ENCODE data around the gene TRA2B. TPM values are rescaled to one million over a fixed set of nuclear protein-coding genes. Genes with fewer than 3 reads are reported as not detected.

Gene TRA2B
- total RNA-seq, 1 experiment from 2014 or later = 236 TPM

DNA sequence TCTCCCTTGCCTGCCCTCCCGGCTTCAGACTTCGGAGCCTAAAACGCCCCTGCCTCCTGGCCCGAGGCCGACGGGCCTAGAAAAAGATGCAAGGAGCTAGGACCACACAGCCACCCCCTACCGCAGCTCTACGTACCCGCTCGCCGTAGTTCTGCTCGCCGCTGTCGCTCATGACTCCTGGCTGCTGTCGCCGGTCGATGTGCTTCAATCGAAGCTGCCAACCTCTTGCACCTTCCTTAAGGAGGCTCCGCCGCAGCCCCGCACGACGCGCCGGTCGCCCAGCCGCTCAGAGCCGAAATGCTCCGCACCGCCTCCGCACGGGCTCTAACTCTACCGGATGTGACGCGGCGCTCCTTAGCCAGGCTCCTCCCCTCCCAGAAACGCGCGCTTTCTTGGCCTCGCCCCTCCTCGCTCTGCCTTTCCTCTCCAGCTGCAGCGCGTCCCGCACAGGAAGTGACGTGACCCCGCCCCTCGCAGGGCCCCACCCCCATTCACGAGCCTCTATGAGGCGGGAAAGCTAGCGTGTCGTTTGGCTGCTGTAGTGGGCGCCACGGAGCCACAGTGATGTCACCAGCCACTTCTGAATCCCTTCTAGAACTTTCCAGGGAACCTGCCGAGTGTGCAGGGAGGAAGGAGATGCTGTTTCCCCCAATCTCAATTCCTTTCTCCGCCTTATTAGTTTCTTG lies at the start of gene TRA2B (continued):
- TF ChIP-seq, protein P1, sequence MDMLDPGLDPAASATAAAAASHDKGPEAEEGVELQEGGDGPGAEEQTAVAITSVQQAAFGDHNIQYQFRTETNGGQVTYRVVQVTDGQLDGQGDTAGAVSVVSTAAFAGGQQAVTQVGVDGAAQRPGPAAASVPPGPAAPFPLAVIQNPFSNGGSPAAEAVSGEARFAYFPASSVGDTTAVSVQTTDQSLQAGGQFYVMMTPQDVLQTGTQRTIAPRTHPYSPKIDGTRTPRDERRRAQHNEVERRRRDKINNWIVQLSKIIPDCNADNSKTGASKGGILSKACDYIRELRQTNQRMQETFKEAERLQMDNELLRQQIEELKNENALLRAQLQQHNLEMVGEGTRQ (CRISPR knock-in tag; IDR thresholded peaks at IDR 0.05) = peak; percentile 22; the same call in 1 of the 2 replicates
- no peak for TF ChIP-seq IRF2 (CRISPR knock-in tag; IDR thresholded peaks at IDR 0.05; ENCODE audit: borderline replicate concordance, low read depth)
- 0 out of 2 replicates have a peak, but pooled peaks have one; percentile 80 for TF ChIP-seq ESRRA (CRISPR knock-in tag; IDR thresholded peaks at IDR 0.05; ENCODE audit: borderline replicate concordance)
- TF ChIP-seq SMAD4 (CRISPR knock-in tag; IDR thresholded peaks at IDR 0.05) = no peak
- no peak for TF ChIP-seq EMX1 (CRISPR knock-in tag; IDR thresholded peaks at IDR 0.05)
- TF ChIP-seq TCF7 (CRISPR knock-in tag; IDR thresholded peaks at IDR 0.05; ENCODE audit: low read depth) = no peak
- TF ChIP-seq NR2C2 (CRISPR knock-in tag; IDR thresholded peaks at IDR 0.05) = no peak
- TF ChIP-seq, protein P2, sequence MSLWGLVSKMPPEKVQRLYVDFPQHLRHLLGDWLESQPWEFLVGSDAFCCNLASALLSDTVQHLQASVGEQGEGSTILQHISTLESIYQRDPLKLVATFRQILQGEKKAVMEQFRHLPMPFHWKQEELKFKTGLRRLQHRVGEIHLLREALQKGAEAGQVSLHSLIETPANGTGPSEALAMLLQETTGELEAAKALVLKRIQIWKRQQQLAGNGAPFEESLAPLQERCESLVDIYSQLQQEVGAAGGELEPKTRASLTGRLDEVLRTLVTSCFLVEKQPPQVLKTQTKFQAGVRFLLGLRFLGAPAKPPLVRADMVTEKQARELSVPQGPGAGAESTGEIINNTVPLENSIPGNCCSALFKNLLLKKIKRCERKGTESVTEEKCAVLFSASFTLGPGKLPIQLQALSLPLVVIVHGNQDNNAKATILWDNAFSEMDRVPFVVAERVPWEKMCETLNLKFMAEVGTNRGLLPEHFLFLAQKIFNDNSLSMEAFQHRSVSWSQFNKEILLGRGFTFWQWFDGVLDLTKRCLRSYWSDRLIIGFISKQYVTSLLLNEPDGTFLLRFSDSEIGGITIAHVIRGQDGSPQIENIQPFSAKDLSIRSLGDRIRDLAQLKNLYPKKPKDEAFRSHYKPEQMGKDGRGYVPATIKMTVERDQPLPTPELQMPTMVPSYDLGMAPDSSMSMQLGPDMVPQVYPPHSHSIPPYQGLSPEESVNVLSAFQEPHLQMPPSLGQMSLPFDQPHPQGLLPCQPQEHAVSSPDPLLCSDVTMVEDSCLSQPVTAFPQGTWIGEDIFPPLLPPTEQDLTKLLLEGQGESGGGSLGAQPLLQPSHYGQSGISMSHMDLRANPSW (CRISPR knock-in tag; conservative IDR thresholded peaks at IDR 0.05; ENCODE audit: low read depth) = no peak
- peak; percentile 99 for TF ChIP-seq ETV6 (CRISPR knock-in tag; IDR thresholded peaks at IDR 0.05)
- no peak for TF ChIP-seq ZNF423 (CRISPR knock-in tag; IDR thresholded peaks at IDR 0.05)
- TF ChIP-seq ELF4 (CRISPR knock-in tag; IDR thresholded peaks at IDR 0.05; ENCODE audit: low read depth) = no peak
- TF ChIP-seq, protein P3, sequence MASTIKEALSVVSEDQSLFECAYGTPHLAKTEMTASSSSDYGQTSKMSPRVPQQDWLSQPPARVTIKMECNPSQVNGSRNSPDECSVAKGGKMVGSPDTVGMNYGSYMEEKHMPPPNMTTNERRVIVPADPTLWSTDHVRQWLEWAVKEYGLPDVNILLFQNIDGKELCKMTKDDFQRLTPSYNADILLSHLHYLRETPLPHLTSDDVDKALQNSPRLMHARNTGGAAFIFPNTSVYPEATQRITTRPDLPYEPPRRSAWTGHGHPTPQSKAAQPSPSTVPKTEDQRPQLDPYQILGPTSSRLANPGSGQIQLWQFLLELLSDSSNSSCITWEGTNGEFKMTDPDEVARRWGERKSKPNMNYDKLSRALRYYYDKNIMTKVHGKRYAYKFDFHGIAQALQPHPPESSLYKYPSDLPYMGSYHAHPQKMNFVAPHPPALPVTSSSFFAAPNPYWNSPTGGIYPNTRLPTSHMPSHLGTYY (CRISPR knock-in tag; IDR thresholded peaks at IDR 0.05) = no peak
- TF ChIP-seq, protein P4, sequence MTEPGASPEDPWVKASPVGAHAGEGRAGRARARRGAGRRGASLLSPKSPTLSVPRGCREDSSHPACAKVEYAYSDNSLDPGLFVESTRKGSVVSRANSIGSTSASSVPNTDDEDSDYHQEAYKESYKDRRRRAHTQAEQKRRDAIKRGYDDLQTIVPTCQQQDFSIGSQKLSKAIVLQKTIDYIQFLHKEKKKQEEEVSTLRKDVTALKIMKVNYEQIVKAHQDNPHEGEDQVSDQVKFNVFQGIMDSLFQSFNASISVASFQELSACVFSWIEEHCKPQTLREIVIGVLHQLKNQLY (CRISPR knock-in tag; IDR thresholded peaks at IDR 0.05) = peak; percentile 73; the same call in 1 of the 2 replicates
- no peak for TF ChIP-seq JAZF1 (CRISPR knock-in tag; IDR thresholded peaks at IDR 0.05)
- TF ChIP-seq ZNF219 (CRISPR knock-in tag; IDR thresholded peaks at IDR 0.05; ENCODE audit: borderline replicate concordance) = no peak
- peak; percentile 96 for TF ChIP-seq CREM (CRISPR knock-in tag; IDR thresholded peaks at IDR 0.05)
- TF ChIP-seq TEAD1 (CRISPR knock-in tag; IDR thresholded peaks at IDR 0.05) = peak; percentile 92
- TF ChIP-seq, protein P5, sequence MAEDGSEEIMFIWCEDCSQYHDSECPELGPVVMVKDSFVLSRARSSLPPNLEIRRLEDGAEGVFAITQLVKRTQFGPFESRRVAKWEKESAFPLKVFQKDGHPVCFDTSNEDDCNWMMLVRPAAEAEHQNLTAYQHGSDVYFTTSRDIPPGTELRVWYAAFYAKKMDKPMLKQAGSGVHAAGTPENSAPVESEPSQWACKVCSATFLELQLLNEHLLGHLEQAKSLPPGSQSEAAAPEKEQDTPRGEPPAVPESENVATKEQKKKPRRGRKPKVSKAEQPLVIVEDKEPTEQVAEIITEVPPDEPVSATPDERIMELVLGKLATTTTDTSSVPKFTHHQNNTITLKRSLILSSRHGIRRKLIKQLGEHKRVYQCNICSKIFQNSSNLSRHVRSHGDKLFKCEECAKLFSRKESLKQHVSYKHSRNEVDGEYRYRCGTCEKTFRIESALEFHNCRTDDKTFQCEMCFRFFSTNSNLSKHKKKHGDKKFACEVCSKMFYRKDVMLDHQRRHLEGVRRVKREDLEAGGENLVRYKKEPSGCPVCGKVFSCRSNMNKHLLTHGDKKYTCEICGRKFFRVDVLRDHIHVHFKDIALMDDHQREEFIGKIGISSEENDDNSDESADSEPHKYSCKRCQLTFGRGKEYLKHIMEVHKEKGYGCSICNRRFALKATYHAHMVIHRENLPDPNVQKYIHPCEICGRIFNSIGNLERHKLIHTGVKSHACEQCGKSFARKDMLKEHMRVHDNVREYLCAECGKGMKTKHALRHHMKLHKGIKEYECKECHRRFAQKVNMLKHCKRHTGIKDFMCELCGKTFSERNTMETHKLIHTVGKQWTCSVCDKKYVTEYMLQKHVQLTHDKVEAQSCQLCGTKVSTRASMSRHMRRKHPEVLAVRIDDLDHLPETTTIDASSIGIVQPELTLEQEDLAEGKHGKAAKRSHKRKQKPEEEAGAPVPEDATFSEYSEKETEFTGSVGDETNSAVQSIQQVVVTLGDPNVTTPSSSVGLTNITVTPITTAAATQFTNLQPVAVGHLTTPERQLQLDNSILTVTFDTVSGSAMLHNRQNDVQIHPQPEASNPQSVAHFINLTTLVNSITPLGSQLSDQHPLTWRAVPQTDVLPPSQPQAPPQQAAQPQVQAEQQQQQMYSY (CRISPR knock-in tag; IDR thresholded peaks at IDR 0.05) = no peak; the same call in 1 of the 2 replicates
- TF ChIP-seq, protein P6, sequence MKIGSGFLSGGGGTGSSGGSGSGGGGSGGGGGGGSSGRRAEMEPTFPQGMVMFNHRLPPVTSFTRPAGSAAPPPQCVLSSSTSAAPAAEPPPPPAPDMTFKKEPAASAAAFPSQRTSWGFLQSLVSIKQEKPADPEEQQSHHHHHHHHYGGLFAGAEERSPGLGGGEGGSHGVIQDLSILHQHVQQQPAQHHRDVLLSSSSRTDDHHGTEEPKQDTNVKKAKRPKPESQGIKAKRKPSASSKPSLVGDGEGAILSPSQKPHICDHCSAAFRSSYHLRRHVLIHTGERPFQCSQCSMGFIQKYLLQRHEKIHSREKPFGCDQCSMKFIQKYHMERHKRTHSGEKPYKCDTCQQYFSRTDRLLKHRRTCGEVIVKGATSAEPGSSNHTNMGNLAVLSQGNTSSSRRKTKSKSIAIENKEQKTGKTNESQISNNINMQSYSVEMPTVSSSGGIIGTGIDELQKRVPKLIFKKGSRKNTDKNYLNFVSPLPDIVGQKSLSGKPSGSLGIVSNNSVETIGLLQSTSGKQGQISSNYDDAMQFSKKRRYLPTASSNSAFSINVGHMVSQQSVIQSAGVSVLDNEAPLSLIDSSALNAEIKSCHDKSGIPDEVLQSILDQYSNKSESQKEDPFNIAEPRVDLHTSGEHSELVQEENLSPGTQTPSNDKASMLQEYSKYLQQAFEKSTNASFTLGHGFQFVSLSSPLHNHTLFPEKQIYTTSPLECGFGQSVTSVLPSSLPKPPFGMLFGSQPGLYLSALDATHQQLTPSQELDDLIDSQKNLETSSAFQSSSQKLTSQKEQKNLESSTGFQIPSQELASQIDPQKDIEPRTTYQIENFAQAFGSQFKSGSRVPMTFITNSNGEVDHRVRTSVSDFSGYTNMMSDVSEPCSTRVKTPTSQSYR (CRISPR knock-in tag; IDR thresholded peaks at IDR 0.05) = peak; percentile 96
- peak; percentile 64; the same call in 1 of the 2 replicates for TF ChIP-seq FOXJ3 (CRISPR knock-in tag; IDR thresholded peaks at IDR 0.05; ENCODE audit: borderline replicate concordance)
- TF ChIP-seq, protein P7, sequence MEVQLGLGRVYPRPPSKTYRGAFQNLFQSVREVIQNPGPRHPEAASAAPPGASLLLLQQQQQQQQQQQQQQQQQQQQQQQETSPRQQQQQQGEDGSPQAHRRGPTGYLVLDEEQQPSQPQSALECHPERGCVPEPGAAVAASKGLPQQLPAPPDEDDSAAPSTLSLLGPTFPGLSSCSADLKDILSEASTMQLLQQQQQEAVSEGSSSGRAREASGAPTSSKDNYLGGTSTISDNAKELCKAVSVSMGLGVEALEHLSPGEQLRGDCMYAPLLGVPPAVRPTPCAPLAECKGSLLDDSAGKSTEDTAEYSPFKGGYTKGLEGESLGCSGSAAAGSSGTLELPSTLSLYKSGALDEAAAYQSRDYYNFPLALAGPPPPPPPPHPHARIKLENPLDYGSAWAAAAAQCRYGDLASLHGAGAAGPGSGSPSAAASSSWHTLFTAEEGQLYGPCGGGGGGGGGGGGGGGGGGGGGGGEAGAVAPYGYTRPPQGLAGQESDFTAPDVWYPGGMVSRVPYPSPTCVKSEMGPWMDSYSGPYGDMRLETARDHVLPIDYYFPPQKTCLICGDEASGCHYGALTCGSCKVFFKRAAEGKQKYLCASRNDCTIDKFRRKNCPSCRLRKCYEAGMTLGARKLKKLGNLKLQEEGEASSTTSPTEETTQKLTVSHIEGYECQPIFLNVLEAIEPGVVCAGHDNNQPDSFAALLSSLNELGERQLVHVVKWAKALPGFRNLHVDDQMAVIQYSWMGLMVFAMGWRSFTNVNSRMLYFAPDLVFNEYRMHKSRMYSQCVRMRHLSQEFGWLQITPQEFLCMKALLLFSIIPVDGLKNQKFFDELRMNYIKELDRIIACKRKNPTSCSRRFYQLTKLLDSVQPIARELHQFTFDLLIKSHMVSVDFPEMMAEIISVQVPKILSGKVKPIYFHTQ (CRISPR knock-in tag; IDR thresholded peaks at IDR 0.05) = no peak
- peak; percentile 63; the same call in 1 of the 2 replicates for TF ChIP-seq TP53 (CRISPR knock-in tag; IDR thresholded peaks at IDR 0.05)
- no peak for TF ChIP-seq RORB (CRISPR knock-in tag; IDR thresholded peaks at IDR 0.05)
- no peak; the same call in 1 of the 2 replicates for TF ChIP-seq NFYB (CRISPR knock-in tag; conservative IDR thresholded peaks at IDR 0.05; ENCODE audit: low read depth)
